HG02759 (cell line): ENCODE results near the gene TSHZ2.
A peak's percentile ranks its signal among the peaks of the same experiment; 100 is the strongest.

Experiments used
- ATAC-seq: cut with Tn5 transposase; IDR thresholded peaks from one replicate; pipeline ENCODE4 v1.9.1; 2021; ENCODE audit warnings: mild to moderate bottlenecking, moderate library complexity; ENCODE audit not compliant: unreplicated experiment

TSHZ2 gene

DNA sequence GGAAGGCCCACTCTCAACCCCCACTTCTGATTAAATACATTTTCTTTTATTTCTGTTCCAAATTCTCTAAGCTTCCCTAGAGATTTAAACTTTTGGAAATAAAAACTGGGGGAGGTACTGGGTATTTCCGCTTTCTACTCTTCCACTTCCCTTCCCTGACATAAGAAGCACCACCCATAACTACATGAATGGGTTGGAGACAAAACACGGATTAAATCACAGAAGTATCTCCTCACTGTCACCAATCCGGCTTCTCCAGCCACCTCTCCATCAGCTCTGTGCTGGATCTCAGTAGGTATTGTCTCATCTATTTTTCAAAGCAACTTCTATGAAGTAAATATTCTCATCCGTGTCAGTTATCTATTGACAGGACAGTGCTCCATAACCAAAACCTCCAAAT lies 150.7 kb downstream of the TSHZ2 start:
- ATAC-seq, result no peak

- ATAC-seq, result no peak
Measured at GRCh38 chr20:53124075-53124551, 152.0 kb downstream of the TSHZ2 start.

DNA sequence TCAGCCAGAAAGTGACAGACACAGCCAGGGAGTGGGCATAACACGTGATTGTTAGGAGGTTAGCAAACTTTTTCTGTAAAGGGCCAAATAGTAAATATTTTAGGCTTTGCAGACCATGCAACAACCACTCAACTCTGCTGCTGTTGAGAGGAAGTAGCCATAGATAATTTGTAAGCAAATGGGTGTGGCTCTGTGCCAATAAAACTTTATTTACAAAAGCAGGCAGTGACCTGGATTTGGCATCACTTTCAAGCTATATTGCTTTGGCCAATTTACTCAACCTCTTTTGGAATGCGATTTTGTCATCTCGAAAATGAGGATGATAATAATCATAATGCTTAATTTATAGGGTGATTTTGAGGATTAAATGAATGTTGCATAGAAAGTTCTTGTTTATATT lies 152.6 kb downstream of the TSHZ2 start:
- ATAC-seq, result no peak

DNA sequence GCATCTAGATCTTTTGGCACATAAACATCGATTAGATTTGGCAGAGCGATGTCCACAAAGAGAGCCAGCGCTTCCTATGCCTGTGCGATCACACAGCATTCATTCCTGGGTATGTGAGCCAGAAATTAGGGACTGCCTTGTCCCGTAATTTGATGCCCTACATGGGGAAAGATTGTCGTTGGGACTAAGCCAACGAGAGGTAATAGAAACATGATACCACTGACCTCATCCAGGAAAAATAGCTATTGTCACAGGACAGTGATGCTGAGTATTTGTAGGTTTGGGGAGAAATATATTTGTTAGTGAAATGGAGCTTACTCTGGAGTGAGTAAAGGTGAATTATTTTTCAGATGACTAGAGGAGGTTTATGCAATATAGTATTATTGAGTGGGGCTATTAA lies 154.0 kb downstream of the TSHZ2 start:
- no peak for ATAC-seq

DNA sequence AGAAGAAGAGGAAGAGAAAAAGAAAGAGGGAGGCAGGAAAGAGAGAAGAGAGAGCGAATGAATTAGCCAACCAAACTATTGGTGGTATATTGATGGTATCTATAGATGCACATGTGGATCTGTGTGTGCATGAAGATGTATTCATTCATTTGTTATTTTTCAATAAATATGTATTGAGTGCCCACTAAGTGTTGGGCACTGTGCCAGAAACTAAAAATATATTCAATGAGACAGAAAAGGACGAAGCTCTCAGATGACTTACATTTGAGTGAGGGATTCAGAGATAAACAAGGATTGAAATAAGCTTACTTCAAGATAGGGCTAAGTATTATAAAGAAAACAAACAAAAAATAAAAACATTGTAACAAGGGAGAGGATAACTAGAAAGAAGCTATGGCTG lies 154.9 kb downstream of the TSHZ2 start:
- ATAC-seq, result no peak

DNA sequence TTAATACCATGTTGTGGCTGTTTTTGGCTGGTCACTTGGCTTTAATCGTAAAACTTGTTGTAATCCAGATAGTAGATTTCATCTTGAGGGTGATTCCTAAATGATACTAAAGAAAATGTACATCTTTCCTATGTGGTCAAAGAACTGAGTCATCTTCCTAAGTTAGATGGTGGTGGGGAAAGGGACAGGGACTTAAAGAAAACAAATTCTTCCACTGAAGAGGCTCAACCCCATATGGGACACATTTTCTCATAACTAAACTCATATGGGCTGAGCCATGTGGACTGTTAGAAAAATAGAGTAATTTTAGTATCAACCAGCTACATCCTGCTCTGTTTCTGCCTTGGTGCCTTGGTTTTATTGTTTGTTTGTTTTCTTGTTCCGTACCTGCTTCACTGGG lies 155.8 kb downstream of the TSHZ2 start:
- ATAC-seq, result no peak

GRCh38 chr20:53129563-53129962 lies 157.4 kb downstream of the TSHZ2 start:
- no peak for ATAC-seq

- no peak for ATAC-seq
Measured at GRCh38 chr20:53130795-53131194, 158.6 kb downstream of the TSHZ2 start.

DNA sequence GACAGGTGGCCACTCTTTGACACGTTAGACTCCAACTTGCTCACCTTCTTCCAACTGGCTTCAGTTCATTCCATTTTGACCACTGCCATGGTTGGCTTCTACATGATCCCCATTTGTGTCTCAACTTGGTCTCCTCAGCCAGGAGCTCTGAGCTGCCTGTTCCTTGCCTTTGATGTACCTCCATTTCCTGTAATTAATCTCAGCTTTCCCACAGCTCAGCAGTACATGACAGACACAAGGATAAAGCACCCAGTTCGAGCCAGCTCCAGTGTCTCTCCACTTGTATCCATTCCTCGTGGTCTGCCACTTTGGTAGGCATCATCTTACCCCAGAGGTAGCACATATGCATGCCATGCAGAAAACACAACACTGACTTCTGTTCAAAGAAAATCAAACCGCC lies 161.0 kb downstream of the TSHZ2 start:
- no peak for ATAC-seq

GRCh38 chr20:53133628-53134027 lies 161.5 kb downstream of the TSHZ2 start:
- ATAC-seq, result no peak

DNA sequence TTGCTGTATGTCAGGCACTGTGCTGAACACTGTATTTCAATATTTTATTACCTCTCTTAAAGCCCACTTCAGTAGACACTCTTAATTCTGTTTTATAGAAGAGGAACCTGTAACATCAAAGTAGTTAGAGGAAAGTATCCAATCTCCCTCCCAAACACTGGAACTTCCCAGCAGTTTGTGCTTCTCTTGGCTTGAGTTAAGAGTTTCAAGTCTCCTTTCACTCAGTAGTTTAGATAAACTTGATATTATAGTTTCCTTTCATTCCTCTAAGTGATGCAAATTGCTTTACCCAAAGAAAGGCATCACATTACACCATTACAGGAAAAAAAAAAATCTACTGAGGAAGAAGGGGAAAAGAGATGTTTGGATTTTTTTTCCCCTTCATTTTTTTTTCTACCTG lies 164.3 kb downstream of the TSHZ2 start:
- no peak for ATAC-seq

- peak; percentile 87 for ATAC-seq
Measured at GRCh38 chr20:53138454-53139262, 166.5 kb downstream of the TSHZ2 start.

DNA sequence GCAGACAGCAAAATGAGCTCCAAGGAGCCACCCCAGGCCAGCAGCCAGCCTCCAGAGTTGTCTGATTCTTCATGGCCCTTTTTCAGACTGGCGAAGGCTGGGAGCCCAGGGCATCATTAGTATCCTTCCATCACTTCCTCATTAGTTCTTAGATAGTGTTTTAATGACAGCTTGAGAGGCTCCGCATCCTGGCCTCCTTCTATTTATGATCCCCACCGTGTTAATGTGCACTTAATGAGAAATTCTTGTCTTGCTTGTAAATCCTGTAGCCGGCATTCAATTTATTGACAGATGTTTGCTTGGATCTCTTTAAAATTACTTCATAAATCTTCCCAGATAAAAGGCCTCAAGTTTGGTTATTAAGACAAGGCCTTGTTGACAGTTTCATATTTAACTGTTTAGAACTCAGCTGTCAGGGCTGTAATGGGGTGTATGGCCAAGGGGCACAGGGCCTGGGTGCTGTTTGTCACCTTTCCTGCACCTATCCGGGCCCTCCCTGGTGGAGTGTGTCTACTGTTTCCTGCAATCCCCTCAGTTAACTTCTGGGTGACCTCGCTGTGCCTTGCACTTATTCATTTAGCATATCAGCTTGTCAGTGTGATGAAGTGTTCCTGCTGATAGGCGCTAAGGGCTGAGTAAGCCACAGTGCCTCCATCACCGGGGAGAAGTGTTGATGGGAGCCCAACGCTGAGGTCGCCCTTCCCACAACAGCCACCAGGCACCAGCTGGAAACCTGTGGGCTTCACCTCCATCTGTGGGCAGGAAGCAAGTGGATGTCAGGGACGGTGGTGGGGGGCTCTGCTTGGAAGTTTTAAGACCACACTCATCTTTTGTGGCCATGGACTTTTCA lies 169.3 kb downstream of the TSHZ2 start:
- no peak for ATAC-seq

- no peak for ATAC-seq
Measured at GRCh38 chr20:53142225-53143127, 170.3 kb downstream of the TSHZ2 start.

DNA sequence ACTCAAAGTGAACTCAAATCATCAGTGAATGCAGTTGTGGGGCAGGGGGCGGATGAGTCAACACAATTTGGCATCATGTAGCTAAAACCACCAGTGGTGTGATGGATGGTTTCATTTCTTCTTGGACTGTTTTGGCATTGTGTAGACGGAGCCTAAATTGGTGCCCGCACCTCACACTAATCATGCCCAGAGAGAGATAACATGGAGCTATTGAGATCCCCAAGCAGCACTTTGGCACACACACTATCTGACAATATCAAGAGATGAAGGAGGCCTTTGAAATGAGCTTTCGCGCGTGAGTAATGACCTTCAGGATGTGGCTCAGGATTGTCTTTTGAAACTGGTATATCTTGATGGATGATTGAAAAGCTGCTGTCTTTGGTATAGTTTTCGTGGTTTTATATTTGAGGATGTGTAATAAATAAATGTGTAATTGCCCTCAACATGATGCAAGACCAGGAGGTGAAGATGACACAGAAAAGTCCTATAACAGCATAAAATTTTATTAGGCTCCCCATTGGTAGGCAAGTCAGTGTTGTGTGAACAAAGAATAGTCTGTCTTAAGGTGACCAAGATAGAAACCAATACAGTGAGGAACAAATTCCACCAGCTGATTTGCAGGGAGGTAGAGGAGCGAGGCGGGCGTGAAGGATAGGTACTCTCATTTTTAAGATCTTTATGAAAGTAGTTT lies 174.2 kb downstream of the TSHZ2 start:
- no peak for ATAC-seq

- no peak for ATAC-seq
Measured at GRCh38 chr20:53148771-53149147, 176.6 kb downstream of the TSHZ2 start.

DNA sequence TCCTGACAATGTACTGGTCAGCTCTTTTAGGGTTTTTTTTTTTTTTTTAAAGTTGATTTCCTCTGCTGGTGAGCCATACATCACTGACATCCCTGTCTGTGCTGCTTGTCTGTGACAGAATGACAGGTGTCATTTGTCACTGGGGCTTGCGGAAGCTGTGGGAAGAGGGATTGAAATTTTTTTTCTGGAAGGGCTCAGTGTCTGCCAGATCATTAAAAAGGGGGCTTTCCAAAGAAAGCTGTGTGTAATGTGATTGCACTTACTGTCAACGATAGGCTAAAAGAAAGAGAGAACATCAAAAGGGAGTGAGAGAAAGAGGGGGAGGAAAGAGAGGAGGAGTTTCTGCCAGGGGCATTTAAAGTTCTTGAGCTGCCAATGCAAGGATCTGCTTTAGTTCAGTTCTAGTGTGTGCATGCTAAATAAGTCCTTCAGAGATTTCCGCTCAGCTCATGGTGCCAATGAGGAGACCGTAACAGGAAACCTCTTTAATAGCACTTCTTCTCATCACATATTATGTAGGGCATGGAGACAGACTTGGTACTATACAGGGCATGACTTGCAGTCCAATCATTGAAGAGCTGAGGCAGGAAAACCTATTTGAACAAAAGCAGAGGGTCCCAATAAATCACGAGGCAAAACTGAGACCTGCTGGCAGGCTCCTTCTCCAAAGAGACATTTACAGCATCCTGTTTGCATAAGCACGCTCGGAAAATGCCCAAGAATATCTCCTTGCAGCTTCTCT lies 177.2 kb downstream of the TSHZ2 start:
- ATAC-seq, result no peak

GRCh38 chr20:53149890-53150205 lies 177.7 kb downstream of the TSHZ2 start:
- no peak for ATAC-seq

DNA sequence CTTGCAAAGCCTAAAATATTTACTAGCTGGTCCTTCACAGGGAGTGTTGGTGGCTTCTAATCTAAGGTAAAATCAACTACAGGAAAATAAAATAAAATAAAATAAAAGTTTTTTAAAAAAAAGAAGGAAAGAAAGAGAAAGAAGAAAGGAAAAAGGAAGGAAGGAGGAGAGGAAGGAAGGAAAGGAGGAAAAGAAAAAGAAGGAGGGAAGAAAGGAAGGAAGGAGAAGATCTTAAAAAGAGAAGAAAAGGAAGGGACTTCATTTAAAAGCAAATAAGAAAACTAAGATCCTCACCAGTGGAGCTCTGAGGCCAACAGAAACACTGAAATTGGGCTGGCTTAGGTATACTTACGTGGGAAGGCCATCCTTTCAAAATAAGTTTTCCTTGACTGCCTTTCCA lies 178.4 kb downstream of the TSHZ2 start:
- no peak for ATAC-seq

GRCh38 chr20:53152228-53152627 lies 180.1 kb downstream of the TSHZ2 start:
- ATAC-seq, result no peak
